Astrocyte (in vitro differentiated cells and primary cell): ENCODE data around the gene SFTA2.

Source experiments
- CTCF ChIP-seq: IDR thresholded peaks from 2 replicates; pipeline ENCODE4 v1.5.1; 2011; ENCODE audit warnings: low read depth, mild to moderate bottlenecking, inconsistent platforms, low read length, moderate library complexity; ENCODE audit not compliant: insufficient read depth
- EZH2 ChIP-seq: IDR thresholded peaks from 2 replicates; pipeline ENCODE4 v1.6.1; 2012; ENCODE audit warnings: mild to moderate bottlenecking, low read length, inconsistent platforms; ENCODE audit not compliant: insufficient read depth

- TF ChIP-seq CTCF = no peak
- TF ChIP-seq EZH2 = no peak
Measured at GRCh38 chr6:30931272-30931671, 698 bp downstream of the SFTA2 start.
